ENCODE data around the gene HMCN2. TPM values are rescaled to one million over a fixed set of nuclear protein-coding genes. Genes with fewer than 3 reads are reported as not detected.

HMCN2 gene
- total RNA-seq, 1 donor from 2014 or later, result 5.8 TPM

DNA sequence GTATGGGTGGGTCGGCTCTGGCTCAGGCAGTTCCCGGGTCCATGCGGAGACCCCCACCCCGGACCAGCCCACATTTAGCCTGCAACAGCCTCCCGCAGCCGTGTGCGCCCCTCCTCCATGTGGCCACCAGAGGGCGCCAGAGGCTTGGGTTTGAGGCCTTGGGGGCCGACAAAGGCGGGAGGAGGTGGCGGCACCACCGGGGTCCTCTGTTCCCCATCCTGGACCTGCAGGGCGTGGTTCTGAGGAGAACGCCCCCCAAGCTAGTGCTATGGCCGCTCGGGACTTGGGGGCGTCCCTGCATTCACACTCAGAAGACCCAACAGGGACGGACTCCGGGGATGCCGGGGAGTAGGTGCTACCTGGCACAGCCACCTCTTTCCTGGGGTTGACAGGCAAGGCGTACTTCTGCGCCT is 195.7 kb downstream of the HMCN2 start:
- peaks cover 3% of the 10 kb centered on the region for H3K36me3 Mint-ChIP-seq
- peak; percentile 68 to 86 for DNase-seq (ENCODE audit: low spot score in 2 of 2, unreplicated experiment in 2 of 2)
- peaks cover 6% of the 10 kb centered on the region for H3K27me3 Mint-ChIP-seq (ENCODE audit: low read depth)

DNA sequence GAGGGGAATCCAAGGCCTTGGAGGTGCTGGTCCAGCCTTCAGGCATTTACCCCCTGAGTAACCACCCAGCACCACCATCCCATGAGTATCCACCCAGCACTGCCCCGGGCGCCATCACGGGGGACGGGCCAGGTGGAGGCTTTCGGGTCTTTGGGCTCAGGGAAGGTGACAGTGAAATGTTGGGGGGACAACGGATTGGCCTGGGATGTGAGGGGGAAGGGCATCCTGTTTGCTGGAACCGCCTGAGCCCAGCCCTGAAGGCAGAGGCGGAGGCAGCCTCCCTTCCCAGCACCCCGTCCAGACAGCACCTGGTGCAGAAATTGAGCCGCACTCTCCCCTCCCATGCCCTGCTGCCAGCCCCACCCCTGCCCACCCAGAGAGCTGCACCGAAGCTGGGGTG is 196.2 kb downstream of the HMCN2 start:
- Mint-ChIP-seq H3K4me1 (no peaks in the 10 kb centered on the region), H3K27me3 (ENCODE audit: low read depth) (peaks cover 6% of the 10 kb centered on the region), H3K9me3 (no peaks in the 10 kb centered on the region), H3K27ac (no peak overlapping the region), H3K4me3 (no peak overlapping the region), H3K36me3 (peaks cover 3% of the 10 kb centered on the region)
- no peak for DNase-seq (ENCODE audit: low spot score in 2 of 2, unreplicated experiment in 2 of 2)
- TF ChIP-seq, protein P1, sequence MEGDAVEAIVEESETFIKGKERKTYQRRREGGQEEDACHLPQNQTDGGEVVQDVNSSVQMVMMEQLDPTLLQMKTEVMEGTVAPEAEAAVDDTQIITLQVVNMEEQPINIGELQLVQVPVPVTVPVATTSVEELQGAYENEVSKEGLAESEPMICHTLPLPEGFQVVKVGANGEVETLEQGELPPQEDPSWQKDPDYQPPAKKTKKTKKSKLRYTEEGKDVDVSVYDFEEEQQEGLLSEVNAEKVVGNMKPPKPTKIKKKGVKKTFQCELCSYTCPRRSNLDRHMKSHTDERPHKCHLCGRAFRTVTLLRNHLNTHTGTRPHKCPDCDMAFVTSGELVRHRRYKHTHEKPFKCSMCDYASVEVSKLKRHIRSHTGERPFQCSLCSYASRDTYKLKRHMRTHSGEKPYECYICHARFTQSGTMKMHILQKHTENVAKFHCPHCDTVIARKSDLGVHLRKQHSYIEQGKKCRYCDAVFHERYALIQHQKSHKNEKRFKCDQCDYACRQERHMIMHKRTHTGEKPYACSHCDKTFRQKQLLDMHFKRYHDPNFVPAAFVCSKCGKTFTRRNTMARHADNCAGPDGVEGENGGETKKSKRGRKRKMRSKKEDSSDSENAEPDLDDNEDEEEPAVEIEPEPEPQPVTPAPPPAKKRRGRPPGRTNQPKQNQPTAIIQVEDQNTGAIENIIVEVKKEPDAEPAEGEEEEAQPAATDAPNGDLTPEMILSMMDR (IDR thresholded peaks at IDR 0.05; ENCODE audit: unreplicated experiment), result no peak

More for the DNA sequence above, 195.7 kb downstream of the HMCN2 start:
- H3K9me3 Mint-ChIP-seq, result no peaks in the 10 kb centered on the region
- TF ChIP-seq, protein P1 (IDR thresholded peaks at IDR 0.05; ENCODE audit: unreplicated experiment), result peak; percentile 98
- no peak overlapping the region for H3K4me3 Mint-ChIP-seq
- H3K4me1 Mint-ChIP-seq, result no peaks in the 10 kb centered on the region
- no peak overlapping the region for H3K27ac Mint-ChIP-seq

DNA sequence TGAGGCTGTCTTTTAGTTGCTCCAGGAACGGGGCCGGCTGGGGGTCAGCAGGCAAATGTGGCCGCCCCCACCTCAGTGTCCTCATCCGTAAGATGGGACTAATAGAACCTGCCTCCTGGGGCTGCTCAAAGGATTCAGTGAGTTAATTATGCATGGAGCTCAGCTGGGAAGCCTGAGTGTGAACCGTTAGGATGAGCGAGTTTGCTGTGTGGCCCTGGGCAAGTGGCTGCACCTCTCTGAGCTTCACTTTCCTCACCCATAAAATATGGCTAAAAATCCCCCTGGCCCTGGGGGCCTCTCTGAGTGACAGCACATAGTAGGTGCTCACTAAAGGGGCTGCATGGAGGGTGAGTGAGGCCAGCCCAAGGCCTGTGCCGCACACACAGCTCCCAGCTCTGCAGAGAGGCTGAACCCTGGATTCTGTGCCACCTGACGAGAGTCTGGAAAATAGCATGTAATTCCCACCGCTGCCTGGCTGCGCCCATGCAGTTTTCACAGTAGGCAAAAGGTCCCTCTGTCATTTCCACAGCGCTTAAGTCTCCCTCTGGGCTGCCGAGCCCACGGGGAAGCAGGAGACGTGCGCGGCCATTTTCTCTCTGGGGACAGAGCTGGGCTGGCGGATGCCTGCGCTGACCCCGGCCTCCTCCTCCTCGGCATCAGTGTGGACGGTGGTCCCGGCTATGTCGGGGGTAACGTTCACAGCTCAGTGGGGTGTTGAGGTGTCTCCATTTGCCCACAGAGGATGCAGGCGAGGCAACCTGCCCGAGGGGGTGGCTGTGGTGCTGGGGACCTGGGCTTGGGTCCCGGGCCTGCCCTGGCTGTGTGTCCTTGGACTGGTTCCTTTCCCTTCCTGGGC is 197.4 kb downstream of the HMCN2 start:
- TF ChIP-seq, protein P1 (IDR thresholded peaks at IDR 0.05; ENCODE audit: unreplicated experiment), result no peak
- peaks cover 6% of the 10 kb centered on the region for H3K4me1 Mint-ChIP-seq
- no peak overlapping the region for H3K27ac Mint-ChIP-seq
- no peaks in the 10 kb centered on the region for H3K9me3 Mint-ChIP-seq
- peaks cover 6% of the 10 kb centered on the region for H3K27me3 Mint-ChIP-seq (ENCODE audit: low read depth)
- DNase-seq (ENCODE audit: low spot score in 2 of 2, unreplicated experiment in 2 of 2), result no peak
- no peak overlapping the region for H3K4me3 Mint-ChIP-seq
- H3K36me3 Mint-ChIP-seq, result peaks cover 6% of the 10 kb centered on the region

- DNase-seq (ENCODE audit: low spot score in 2 of 2, unreplicated experiment in 2 of 2), result no peak
- no peaks in the 10 kb centered on the region for H3K9me3 Mint-ChIP-seq
- no peak overlapping the region for H3K4me3 Mint-ChIP-seq
- H3K27ac Mint-ChIP-seq, result no peak overlapping the region
- TF ChIP-seq, protein P1 (IDR thresholded peaks at IDR 0.05; ENCODE audit: unreplicated experiment), result no peak
- H3K4me1 Mint-ChIP-seq, result peaks cover 6% of the 10 kb centered on the region
- peaks cover 6% of the 10 kb centered on the region for H3K27me3 Mint-ChIP-seq (ENCODE audit: low read depth)
- peaks cover 7% of the 10 kb centered on the region for H3K36me3 Mint-ChIP-seq
Observed at GRCh38 chr9:130463763-130464745, 198.5 kb downstream of the HMCN2 start.

DNA sequence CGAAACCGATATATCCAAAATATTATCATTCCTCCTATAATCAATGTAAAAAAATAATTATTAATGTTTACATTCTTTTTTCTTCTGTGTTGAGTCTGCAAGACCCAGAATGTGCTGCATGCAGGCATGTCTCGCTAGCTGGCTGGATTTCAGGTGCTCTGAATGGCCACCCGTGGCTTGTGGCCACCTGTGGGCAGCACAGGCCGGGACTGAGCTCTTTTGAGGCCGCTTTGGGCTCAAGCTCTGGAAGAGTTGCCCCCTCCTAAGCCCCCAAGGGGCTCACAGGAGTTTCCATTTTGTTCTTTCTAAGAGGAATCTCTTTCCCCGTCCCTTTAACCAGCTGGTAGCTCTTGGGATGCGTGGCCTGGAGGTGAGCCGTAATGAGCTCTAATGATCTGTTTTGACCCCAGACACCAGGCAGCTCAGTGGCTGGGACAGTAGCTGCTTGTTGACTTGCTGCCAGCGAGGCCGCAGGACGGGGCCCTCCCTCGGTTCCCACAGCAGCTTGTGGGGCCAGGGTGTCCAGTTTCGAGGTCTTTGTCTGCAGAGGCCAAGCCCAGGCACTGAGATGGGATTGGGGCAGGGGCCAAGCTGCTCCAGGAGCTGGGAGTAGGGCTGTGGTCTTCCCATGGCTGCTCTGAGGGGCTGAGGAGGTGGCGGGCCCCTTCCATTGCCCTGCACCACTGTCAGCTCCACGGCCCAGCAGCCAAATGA is 200.0 kb downstream of the HMCN2 start:
- TF ChIP-seq, protein P1 (IDR thresholded peaks at IDR 0.05; ENCODE audit: unreplicated experiment), result no peak
- no peak for DNase-seq (ENCODE audit: low spot score in 2 of 2, unreplicated experiment in 2 of 2)
- no peaks in the 10 kb centered on the region for H3K9me3 Mint-ChIP-seq
- peaks cover under 1% of the 10 kb centered on the region for H3K27me3 Mint-ChIP-seq (ENCODE audit: low read depth)
- H3K36me3 Mint-ChIP-seq, result peaks cover 4% of the 10 kb centered on the region
- peaks cover 6% of the 10 kb centered on the region for H3K4me1 Mint-ChIP-seq
- no peak overlapping the region for H3K27ac Mint-ChIP-seq
- no peak overlapping the region for H3K4me3 Mint-ChIP-seq

Measured in mesothelial cell of epicardium (in vitro differentiated cells).